ENCODE measurements around the gene RPS21. TPM values are rescaled to one million over a fixed set of nuclear protein-coding genes. Genes with fewer than 3 reads are reported as not detected.

Gene RPS21
- total and polyA plus RNA-seq, 7 donors = 2,383 to 8,235 (median 4,772) TPM

- WGBS, 2 donors = 39 to 77% methylated on average over 22 of the region's 22 CpGs
- Histone ChIP-seq H3K27ac (no peak overlapping the region), H3K4me1 (peaks cover 0 to 15% (median 14%) of the 10 kb centered on the region in 4 donors), H3K9me3 (no peaks in the 10 kb centered on the region), H3K27me3 (peaks cover 0 to 8% (median 0%) of the 10 kb centered on the region in 3 donors), H3K4me3 (no peak overlapping the region), H3K36me3 (no peaks in the 10 kb centered on the region)
- no peak for DNase-seq
- intact Hi-C loops (cut with DNase I) = no loop called here
- TF ChIP-seq EP300 (IDR thresholded peaks at IDR 0.05) (no peak), POLR2AphosphoS5 (IDR thresholded peaks at IDR 0.05) (no peak)
These were observed 27.1 kb downstream of the RPS21 start for GRCh38 chr20:62413896-62414481.

GRCh38 chr20:62415354-62416111, 28.6 kb downstream of the RPS21 start:
- Histone ChIP-seq H3K9me3 (no peaks in the 10 kb centered on the region), H3K4me1 (peaks cover 0 to 3% (median 2%) of the 10 kb centered on the region in 4 donors), H3K4me3 (no peak overlapping the region), H3K27me3 (peaks cover 0 to 8% (median 0%) of the 10 kb centered on the region in 3 donors), H3K27ac (no peak overlapping the region), H3K36me3 (no peaks in the 10 kb centered on the region)
- intact Hi-C loops (cut with DNase I) = no loop called here
- TF ChIP-seq POLR2A (IDR thresholded peaks at IDR 0.05) = no peak
- no peak for TF ChIP-seq POLR2AphosphoS5 (IDR thresholded peaks at IDR 0.05)
- no peak for TF ChIP-seq EP300 (IDR thresholded peaks at IDR 0.05)
- TF ChIP-seq CTCF (IDR thresholded peaks at IDR 0.05) = no peak
- no peak for DNase-seq
- WGBS, 2 donors = 83 to 90% methylated on average over 24 of the region's 24 CpGs

DNA sequence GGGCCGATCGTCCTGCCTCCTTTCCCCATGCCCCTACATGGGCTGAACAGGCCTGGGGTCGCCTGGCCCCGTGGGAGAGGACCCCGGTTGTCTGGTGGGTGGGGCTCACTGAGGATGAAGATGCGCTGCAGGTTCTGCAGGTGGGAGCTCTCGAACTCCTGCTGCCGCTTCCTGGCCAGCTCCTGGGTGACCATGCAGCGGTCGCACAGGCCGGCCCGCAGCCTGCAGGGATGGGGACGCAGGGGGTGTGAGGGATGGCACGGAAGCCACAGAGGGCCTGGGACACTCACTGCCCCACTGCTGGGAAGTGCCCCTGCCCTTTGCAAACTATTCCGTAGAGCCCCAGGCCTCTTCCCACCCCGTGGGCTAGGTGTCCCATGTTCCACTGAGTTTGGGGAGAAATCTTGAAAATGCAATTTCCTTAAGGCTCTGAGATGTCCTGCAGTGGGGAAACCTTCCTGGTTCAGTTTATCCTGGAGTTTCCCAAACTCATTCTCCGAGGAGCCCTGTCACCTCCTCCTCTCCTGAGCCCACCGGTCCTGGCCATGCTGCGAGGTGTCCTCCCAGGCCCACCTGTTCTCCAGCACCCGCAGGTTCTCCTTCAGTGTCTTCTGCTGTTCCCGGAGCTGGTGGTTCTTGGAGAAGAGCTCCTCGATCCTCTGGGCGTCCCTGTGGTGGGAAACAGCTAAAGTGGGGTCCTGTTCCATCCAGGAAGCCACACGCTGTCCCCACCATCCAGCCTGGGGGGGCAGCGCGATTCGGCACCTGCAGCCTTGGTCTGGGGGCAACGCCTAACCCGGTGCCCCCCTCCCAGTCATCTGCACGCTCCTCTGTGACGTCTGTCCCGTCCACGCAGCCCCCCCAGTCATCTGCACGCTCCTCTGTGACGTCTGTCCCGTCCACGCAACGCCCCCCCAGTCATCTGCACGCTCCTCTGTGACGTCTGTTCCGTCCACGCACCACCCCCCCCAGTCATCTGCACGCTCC, 30.0 kb downstream of the RPS21 start:
- no peak overlapping the region for H3K27ac ChIP-seq
- DNase-seq = no peak
- intact Hi-C loops (cut with DNase I) = no loop called here
- 87 to 91% methylated on average over 43 of the region's 43 CpGs for WGBS, 2 donors
- H3K27me3 ChIP-seq = peaks cover 0 to 8% (median 0%) of the 10 kb centered on the region in 3 donors
- no peak overlapping the region for H3K4me3 ChIP-seq
- H3K36me3 ChIP-seq = no peaks in the 10 kb centered on the region
- H3K4me1 ChIP-seq = no peaks in the 10 kb centered on the region
- no peaks in the 10 kb centered on the region for H3K9me3 ChIP-seq
- TF ChIP-seq POLR2AphosphoS5 (IDR thresholded peaks at IDR 0.05) (no peak), EP300 (IDR thresholded peaks at IDR 0.05) (no peak), POLR2A (IDR thresholded peaks at IDR 0.05) (no peak)

GRCh38 chr20:62417981-62418708, 31.2 kb downstream of the RPS21 start:
- WGBS, 2 donors = 83 to 87% methylated on average over 25 of the region's 25 CpGs
- intact Hi-C loops (cut with DNase I) = no loop called here
- H3K27ac ChIP-seq = no peak overlapping the region
- DNase-seq = no peak
- no peak overlapping the region for H3K4me3 ChIP-seq
- peaks cover 0 to 8% (median 0%) of the 10 kb centered on the region in 3 donors for H3K27me3 ChIP-seq
- TF ChIP-seq POLR2A (IDR thresholded peaks at IDR 0.05) (no peak), EP300 (IDR thresholded peaks at IDR 0.05) (no peak), POLR2AphosphoS5 (IDR thresholded peaks at IDR 0.05) (no peak), CTCF (IDR thresholded peaks at IDR 0.05) (no peak)
- H3K4me1 ChIP-seq = no peaks in the 10 kb centered on the region
- H3K9me3 ChIP-seq = no peaks in the 10 kb centered on the region
- H3K36me3 ChIP-seq = no peaks in the 10 kb centered on the region

Measured in sigmoid colon (tissue), 7 donors.